Measurements from ENCODE around the gene CNTN6. TPM values are rescaled to one million over a fixed set of nuclear protein-coding genes. Genes with fewer than 3 reads are reported as not detected.

Gene CNTN6
- total and polyA plus RNA-seq, 2 experiments from 2014 or later = not detected

DNA sequence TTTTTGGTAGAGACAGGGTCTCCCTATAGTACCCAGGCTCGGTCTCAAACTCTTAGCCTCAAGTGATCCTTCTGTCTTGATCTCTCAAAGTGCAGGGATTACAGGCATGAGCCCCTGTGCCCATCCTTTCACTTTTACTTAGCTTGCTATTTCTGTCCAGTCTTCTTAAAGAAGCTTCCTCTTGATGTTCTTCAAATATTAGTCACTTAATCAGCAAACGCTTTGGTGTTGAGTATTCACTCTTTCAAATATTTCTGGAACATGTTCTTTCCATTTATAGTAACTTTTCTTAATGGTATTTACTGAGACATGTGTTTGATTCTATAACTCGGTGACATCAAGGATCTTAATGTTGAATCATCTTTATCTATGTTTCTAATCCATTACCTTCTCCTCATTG lies 122.1 kb downstream of the CNTN6 start:
- DNase-seq (ENCODE audit: low spot score) (no peak), ATAC-seq (no peak)
- no peaks in the 10 kb centered on the region for H3K4me1 Mint-ChIP-seq
- no peaks in the 10 kb centered on the region for H3K4me1 ChIP-seq (ENCODE audit: insufficient read depth)
- no peak overlapping the region for H3K27ac ChIP-seq (ENCODE audit: low read depth)
- peaks cover 86% of the 10 kb centered on the region for H3K9me3 Mint-ChIP-seq
- H3K9me2 ChIP-seq (ENCODE audit: insufficient read depth) = no peaks in the 10 kb centered on the region
- no peaks in the 10 kb centered on the region for H3K36me3 ChIP-seq (ENCODE audit: insufficient read depth)
- H3K4me2 ChIP-seq = no peak overlapping the region
- no peak overlapping the region for H2AFZ ChIP-seq
- H3K79me2 ChIP-seq (replicated peaks; ENCODE audit: insufficient read depth) = no peaks in the 10 kb centered on the region
- no peaks in the 10 kb centered on the region for H4K20me1 ChIP-seq (replicated peaks; ENCODE audit: insufficient read depth)
- no peak overlapping the region for H3K27ac Mint-ChIP-seq
- no peaks in the 10 kb centered on the region for H3F3A ChIP-seq (replicated peaks; ENCODE audit: low read depth)
- peaks cover 37% of the 10 kb centered on the region for H3K36me3 Mint-ChIP-seq (ENCODE audit: low read depth)
- H3K4me3 Mint-ChIP-seq = no peak overlapping the region
- H3K27me3 ChIP-seq (ENCODE audit: insufficient read depth) = no peaks in the 10 kb centered on the region
- H3K4me3 ChIP-seq = no peak overlapping the region
- peaks cover 2% of the 10 kb centered on the region for H3K27me3 Mint-ChIP-seq (ENCODE audit: insufficient read depth, low read depth, poor library complexity)
- TF ChIP-seq EZH2phosphoT487 (IDR thresholded peaks at IDR 0.05; ENCODE audit: unreplicated experiment) (no peak), JUNB (IDR thresholded peaks at IDR 0.05; ENCODE audit: unreplicated experiment) (no peak), ZNF114 (CRISPR knock-in tag; IDR thresholded peaks at IDR 0.05) (no peak), ZNF331 (CRISPR knock-in tag; IDR thresholded peaks at IDR 0.05; ENCODE audit: low read depth) (no peak), STAT1 (IDR thresholded peaks at IDR 0.05; ENCODE audit: unreplicated experiment) (no peak), NANOG (IDR thresholded peaks at IDR 0.05; ENCODE audit: borderline replicate concordance) (no peak), POLR2AphosphoS5 (IDR thresholded peaks at IDR 0.05; ENCODE audit: low read depth) (no peak), EZH2 (IDR thresholded peaks at IDR 0.05; ENCODE audit: low read depth, unreplicated experiment) (no peak), CREB1 (CRISPR knock-in tag; IDR thresholded peaks at IDR 0.05; ENCODE audit: low read depth) (no peak)
- TF ChIP-seq, protein P1, sequence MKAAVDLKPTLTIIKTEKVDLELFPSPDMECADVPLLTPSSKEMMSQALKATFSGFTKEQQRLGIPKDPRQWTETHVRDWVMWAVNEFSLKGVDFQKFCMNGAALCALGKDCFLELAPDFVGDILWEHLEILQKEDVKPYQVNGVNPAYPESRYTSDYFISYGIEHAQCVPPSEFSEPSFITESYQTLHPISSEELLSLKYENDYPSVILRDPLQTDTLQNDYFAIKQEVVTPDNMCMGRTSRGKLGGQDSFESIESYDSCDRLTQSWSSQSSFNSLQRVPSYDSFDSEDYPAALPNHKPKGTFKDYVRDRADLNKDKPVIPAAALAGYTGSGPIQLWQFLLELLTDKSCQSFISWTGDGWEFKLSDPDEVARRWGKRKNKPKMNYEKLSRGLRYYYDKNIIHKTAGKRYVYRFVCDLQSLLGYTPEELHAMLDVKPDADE (IDR thresholded peaks at IDR 0.05) = no peak
- TF ChIP-seq, protein P2, sequence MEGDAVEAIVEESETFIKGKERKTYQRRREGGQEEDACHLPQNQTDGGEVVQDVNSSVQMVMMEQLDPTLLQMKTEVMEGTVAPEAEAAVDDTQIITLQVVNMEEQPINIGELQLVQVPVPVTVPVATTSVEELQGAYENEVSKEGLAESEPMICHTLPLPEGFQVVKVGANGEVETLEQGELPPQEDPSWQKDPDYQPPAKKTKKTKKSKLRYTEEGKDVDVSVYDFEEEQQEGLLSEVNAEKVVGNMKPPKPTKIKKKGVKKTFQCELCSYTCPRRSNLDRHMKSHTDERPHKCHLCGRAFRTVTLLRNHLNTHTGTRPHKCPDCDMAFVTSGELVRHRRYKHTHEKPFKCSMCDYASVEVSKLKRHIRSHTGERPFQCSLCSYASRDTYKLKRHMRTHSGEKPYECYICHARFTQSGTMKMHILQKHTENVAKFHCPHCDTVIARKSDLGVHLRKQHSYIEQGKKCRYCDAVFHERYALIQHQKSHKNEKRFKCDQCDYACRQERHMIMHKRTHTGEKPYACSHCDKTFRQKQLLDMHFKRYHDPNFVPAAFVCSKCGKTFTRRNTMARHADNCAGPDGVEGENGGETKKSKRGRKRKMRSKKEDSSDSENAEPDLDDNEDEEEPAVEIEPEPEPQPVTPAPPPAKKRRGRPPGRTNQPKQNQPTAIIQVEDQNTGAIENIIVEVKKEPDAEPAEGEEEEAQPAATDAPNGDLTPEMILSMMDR (conservative IDR thresholded peaks at IDR 0.05; ENCODE audit: low read depth in 2 of 2) = no peak
- TF ChIP-seq, protein P3, sequence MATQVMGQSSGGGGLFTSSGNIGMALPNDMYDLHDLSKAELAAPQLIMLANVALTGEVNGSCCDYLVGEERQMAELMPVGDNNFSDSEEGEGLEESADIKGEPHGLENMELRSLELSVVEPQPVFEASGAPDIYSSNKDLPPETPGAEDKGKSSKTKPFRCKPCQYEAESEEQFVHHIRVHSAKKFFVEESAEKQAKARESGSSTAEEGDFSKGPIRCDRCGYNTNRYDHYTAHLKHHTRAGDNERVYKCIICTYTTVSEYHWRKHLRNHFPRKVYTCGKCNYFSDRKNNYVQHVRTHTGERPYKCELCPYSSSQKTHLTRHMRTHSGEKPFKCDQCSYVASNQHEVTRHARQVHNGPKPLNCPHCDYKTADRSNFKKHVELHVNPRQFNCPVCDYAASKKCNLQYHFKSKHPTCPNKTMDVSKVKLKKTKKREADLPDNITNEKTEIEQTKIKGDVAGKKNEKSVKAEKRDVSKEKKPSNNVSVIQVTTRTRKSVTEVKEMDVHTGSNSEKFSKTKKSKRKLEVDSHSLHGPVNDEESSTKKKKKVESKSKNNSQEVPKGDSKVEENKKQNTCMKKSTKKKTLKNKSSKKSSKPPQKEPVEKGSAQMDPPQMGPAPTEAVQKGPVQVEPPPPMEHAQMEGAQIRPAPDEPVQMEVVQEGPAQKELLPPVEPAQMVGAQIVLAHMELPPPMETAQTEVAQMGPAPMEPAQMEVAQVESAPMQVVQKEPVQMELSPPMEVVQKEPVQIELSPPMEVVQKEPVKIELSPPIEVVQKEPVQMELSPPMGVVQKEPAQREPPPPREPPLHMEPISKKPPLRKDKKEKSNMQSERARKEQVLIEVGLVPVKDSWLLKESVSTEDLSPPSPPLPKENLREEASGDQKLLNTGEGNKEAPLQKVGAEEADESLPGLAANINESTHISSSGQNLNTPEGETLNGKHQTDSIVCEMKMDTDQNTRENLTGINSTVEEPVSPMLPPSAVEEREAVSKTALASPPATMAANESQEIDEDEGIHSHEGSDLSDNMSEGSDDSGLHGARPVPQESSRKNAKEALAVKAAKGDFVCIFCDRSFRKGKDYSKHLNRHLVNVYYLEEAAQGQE (IDR thresholded peaks at IDR 0.05; ENCODE audit: unreplicated experiment) = no peak
- TF ChIP-seq, protein P4, sequence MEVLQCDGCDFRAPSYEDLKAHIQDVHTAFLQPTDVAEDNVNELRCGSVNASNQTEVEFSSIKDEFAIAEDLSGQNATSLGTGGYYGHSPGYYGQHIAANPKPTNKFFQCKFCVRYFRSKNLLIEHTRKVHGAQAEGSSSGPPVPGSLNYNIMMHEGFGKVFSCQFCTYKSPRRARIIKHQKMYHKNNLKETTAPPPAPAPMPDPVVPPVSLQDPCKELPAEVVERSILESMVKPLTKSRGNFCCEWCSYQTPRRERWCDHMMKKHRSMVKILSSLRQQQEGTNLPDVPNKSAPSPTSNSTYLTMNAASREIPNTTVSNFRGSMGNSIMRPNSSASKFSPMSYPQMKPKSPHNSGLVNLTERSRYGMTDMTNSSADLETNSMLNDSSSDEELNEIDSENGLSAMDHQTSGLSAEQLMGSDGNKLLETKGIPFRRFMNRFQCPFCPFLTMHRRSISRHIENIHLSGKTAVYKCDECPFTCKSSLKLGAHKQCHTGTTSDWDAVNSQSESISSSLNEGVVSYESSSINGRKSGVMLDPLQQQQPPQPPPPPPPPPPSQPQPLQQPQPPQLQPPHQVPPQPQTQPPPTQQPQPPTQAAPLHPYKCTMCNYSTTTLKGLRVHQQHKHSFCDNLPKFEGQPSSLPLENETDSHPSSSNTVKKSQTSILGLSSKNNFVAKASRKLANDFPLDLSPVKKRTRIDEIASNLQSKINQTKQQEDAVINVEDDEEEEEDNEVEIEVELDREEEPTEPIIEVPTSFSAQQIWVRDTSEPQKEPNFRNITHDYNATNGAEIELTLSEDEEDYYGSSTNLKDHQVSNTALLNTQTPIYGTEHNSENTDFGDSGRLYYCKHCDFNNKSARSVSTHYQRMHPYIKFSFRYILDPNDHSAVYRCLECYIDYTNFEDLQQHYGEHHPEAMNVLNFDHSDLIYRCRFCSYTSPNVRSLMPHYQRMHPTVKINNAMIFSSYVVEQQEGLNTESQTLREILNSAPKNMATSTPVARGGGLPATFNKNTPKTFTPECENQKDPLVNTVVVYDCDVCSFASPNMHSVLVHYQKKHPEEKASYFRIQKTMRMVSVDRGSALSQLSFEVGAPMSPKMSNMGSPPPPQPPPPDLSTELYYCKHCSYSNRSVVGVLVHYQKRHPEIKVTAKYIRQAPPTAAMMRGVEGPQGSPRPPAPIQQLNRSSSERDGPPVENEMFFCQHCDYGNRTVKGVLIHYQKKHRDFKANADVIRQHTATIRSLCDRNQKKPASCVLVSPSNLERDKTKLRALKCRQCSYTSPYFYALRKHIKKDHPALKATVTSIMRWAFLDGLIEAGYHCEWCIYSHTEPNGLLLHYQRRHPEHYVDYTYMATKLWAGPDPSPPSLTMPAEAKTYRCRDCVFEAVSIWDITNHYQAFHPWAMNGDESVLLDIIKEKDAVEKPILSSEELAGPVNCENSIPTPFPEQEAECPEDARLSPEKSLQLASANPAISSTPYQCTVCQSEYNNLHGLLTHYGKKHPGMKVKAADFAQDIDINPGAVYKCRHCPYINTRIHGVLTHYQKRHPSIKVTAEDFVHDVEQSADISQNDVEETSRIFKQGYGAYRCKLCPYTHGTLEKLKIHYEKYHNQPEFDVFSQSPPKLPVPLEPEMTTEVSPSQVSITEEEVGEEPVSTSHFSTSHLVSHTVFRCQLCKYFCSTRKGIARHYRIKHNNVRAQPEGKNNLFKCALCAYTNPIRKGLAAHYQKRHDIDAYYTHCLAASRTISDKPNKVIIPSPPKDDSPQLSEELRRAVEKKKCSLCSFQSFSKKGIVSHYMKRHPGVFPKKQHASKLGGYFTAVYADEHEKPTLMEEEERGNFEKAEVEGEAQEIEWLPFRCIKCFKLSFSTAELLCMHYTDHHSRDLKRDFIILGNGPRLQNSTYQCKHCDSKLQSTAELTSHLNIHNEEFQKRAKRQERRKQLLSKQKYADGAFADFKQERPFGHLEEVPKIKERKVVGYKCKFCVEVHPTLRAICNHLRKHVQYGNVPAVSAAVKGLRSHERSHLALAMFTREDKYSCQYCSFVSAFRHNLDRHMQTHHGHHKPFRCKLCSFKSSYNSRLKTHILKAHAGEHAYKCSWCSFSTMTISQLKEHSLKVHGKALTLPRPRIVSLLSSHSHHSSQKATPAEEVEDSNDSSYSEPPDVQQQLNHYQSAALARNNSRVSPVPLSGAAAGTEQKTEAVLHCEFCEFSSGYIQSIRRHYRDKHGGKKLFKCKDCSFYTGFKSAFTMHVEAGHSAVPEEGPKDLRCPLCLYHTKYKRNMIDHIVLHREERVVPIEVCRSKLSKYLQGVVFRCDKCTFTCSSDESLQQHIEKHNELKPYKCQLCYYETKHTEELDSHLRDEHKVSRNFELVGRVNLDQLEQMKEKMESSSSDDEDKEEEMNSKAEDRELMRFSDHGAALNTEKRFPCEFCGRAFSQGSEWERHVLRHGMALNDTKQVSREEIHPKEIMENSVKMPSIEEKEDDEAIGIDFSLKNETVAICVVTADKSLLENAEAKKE (CRISPR knock-in tag; IDR thresholded peaks at IDR 0.05) = no peak

Data from GM23338 (cell line).